Measurements from ENCODE around the gene PLEKHA7.

PLEKHA7 gene

DNA sequence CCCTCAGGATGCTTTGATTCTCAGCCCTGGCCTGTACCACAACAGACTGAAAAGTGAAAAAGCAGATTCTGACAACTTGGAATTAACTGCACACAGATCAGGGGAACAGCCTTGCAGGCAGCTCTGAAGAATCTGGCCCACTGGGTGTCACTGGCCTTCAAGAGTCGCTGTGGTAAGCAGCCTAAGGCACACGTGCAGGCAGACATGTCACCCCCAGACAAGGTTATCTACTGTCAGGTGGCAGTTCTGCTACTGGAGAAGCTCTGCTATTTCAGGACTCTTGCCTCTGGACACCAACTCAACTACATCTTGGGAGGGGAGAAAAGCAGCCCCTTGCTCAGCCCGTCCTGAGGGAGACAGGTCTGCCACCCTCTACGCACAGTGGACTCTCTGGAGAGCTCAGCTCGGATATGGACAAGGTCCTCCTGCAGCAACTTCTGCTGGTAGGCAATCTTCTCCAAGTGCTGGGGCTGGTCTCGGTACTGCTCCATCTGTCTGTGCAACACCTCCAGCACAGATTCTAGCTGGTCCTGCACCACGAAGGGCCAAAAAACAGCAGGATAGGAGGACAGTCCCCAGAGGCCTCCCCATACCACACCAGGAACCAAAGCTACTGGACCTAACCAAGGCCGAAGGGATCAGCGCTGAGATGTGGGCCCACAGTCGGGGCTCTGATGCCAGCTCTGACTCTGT is 212.8 kb downstream of the PLEKHA7 start:
- no peak for DNase-seq

DNA sequence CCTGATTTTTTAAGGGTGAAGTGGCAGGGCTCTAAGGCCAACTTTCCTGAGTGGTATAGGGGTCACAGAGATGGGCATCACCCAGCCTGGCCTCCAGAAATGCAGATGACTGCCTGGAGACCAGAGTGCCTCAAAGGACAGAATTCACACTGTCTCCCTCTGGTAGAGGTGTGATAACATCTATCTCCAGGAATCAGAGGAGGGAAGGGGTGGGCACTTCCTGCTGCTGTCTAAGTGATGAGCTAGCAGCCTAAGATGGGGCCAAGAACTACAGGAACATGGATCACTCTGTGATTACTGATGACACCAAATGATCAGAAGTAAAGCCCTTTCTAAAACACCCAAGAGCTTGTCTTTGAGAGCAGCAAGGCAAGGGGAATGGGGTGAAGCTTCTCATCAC is 213.8 kb downstream of the PLEKHA7 start:
- no peak for DNase-seq

DNA sequence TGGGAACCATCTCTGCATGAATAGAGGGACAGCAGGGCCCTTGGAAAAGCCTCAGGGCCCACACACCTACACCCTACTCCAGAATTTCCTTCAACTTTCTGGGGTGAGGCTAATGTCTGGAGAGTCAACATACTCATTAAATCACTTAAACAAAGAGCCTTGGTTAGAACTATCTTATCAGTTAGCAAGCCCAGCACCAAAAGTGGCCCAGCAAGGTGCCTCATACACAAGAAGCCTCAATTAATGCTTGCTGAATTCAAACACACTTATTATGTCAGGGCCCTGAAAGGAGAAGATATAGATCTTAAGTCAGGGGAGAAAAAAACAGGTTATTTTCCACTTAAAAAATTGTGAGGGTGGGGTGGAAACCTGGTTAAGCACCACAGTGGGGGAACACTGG is 214.3 kb downstream of the PLEKHA7 start:
- DNase-seq: no peak

DNA sequence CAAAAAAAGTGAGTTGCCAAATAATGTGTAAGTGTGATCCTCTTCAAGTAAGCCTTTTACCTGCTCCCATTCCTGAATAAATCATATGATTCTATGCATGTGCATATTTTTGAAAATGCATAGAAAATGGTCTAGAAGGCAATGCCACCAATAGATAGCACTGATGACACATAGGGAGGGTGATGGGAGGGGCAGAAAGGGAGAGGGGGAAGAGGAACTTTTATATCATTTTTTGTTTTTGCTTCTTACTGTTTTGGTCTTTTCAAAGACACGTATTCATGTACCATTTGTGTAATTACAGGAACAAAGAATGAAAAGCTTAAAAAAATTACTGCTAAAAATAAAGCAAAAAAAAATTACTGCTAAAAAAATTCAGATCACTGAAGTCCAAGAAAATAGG is 215.0 kb downstream of the PLEKHA7 start:
- DNase-seq: no peak

DNA sequence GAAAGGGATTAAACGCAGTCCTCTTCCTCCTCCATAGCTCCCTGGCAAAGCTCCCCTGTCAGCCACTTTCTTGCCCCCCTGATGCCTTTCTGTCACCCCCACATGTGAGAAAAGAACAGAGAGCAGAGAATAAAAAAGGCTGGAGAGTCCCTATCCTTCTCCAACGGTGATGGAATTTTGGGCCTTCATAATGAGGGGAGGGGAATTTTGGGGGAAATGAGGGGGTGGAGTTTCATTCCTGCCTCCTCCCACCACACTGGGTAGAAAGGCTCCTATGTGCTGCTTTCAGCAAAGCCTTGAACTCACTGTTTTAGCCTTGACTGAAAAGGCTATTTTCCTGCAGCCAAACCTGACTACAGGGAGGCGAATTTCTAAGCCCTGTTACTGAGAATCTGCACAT is 216.4 kb downstream of the PLEKHA7 start:
- no peak for DNase-seq

DNA sequence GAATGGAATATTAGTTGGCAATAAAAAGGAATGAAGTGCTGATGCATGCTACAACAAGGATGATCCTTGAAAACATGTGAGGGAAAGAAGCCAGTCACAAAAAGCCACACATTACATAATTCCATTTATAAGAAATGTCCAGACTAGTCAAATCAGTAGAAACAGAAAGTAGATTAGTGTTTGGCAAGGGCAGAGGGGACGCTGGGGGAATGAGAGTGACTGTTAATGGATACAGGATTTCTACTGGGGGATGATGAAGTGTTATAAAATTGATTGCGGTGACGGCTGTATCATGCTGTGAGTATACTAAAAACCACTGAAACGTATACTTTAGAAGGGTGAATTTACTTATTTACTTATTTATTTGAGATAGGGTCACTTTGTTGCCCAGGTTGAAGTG is 217.9 kb downstream of the PLEKHA7 start:
- no peak for DNase-seq

DNA sequence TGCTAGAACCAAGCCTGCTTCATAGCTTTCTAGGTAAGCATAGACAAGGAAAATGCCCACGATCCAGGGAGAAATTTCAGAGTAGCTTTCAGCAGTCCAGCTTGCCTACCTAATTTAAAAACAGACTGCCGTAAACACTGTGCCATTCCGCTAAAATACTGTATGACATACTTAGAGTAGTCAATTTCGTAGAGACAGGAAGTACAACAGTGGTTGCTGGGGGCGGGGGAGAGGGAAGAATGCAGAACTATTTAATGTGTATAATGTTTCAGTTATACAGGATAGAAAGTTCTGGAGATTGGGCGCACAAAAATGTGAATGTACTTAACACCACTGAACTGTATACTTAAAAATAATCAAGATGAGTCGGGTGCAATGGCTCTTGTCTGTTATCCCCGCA is 219.1 kb downstream of the PLEKHA7 start:
- DNase-seq: no peak

DNA sequence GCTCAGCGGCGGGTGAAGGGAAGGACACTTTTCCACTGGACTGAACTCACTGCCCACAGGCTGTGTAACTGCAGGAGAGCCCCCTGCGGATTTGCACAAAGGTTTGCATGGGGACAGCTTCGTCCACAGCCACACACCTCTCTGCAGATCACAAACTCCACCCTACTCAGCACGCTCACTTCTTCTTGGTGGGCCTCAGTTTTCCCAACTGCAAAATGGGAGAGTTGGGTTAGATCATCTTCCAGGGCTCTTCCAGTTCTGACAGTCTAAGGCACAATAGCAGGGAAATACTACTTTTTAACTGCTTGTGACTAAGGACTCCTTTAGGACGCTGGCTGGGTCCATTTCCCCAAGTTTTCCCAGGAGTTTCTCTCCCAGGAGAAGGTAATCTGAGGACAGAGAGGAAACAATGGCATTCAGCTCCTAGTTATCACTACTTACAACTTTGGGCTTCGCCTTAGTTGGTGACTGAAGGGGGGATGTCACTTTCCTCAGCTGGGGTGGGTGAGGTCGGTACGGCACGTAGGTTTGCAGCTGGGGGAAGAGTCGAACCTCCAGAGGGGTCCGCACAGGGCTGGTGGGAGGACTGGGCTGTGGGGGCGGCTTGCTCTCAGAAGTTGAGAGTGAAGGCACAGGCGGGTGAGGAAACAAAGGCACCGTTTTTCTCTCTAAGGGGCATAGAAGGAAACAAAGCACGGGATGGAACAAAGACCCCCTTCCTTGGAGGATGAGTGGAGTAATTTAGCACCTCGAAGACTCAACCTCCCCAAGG is 220.0 kb downstream of the PLEKHA7 start:
- DNase-seq: no peak

DNA sequence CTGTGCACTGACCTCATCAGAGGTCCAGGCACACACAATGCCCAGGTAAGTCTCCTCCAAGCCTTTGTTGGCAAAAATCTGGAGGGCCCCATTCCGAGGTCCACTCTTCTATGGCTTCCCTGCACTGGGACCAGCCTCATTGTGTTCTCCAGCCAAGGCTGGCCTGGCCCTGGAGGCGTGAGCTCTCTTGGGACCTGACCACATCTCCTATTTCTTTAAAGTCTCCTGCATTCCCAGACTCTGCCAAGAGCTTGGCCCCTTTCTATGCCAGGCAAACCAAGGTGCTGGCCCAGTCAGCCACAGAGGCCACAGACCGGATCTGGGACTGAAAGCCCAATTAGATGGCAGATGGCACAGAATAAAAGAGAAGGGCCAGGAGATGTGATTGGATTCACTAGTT is 220.7 kb downstream of the PLEKHA7 start:
- no peak for DNase-seq

DNA sequence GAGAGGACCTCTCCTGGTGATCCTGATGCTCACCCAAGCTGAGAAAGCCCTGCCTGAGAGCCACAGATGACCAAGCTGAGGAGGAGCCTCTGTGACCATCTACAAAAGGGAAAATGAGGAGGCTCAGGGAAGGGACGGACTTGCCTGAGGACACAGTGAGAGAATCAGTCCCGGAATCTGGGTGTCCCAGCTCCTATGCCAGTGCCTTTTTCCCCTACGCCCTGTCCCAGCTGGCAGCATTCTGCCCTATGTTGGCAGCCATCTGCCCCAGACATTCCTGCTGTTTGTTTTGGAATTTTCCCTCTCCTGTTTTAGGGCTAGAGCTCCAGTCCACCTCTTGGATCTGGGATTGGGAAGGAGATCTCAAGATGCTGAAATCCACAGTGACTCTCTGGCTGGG is 221.2 kb downstream of the PLEKHA7 start:
- no peak for DNase-seq

DNA sequence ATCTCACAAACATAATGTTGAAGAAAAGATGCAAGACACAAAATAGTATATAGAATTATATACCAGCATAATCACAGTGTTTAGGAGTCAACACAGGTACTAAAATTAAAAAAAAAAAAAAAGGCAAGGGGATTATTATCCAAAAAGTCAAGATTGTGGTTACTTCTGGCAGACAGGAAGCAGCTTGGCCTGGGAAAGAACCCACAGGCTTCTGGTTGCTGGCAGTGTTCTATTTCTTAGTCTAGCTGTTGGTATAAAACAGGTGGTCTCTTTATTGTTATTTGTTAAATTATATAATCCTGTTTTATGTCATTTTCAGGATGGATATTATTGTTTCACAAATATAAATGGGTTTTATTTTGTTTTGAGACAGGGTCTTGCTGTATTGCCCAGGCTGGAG is 221.8 kb downstream of the PLEKHA7 start:
- DNase-seq: no peak

DNA sequence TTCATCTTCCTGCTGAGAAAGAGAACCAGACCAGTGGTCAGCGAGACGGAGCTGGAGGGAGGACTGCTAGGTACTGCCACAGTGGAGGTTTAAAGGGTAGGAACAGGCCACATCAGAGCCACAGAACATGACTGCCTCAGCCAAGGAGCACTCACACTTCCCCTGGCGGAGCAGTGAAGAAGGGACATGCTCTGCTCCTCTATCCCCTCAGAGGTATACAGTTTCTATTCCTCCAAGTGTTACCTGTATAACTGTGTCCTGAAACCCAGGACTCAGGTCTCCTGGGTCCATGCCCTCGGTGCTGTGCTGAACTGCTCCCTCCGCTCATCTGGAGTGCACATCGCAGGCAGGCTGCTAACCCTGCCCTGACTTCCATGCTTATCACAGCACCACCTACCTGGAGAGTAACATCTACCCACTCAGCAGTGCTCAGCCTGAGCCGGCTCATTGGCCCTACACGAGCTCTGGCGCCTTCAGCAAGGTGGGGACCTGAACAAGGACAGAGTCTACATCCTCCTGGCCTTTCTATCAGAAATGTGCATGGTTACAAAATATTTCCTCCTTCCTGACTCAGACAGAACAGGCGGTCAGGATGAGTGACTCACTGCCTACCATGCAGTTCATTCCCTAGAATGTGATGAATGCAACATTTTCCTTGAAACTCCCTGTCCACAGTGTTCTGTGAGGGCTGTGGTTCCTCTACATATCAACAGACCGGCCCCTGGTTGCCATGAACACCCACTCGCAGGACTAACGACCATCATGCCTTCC is 222.8 kb downstream of the PLEKHA7 start:
- no peak for DNase-seq

DNA sequence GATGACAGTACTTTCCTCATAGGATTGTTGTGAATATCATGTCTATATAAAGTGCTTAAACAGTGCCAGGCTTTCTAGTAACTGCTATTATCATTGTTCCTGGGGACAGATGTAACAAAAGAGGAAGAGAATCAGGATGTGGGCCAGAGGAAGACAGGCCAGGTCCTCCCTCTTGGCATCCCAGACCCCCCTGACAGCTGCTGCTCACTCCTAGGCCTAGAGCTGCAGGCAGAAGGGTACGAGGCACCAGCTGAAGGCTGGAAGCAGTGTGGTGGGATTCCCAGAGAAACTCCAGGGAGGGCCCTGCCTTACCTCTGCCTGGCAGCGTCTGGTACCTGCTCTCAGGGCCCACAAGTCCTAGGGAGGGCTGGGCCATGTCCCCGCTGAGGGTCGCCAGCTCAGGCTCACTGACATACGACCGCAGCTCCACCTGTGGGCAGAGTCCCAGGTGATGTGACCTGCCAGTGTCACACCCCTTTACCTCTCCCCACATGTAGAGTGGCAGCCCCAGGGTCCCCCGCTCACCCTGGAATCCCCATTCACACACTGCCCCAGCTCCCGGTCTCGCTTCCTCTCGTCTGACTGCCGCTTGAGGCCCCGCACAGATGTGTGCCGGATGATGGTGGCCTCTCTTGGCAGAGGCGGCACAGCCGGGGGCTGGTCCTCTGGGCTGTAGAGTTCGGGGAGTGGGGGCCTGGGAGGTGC is 223.6 kb downstream of the PLEKHA7 start:
- DNase-seq: no peak

DNA sequence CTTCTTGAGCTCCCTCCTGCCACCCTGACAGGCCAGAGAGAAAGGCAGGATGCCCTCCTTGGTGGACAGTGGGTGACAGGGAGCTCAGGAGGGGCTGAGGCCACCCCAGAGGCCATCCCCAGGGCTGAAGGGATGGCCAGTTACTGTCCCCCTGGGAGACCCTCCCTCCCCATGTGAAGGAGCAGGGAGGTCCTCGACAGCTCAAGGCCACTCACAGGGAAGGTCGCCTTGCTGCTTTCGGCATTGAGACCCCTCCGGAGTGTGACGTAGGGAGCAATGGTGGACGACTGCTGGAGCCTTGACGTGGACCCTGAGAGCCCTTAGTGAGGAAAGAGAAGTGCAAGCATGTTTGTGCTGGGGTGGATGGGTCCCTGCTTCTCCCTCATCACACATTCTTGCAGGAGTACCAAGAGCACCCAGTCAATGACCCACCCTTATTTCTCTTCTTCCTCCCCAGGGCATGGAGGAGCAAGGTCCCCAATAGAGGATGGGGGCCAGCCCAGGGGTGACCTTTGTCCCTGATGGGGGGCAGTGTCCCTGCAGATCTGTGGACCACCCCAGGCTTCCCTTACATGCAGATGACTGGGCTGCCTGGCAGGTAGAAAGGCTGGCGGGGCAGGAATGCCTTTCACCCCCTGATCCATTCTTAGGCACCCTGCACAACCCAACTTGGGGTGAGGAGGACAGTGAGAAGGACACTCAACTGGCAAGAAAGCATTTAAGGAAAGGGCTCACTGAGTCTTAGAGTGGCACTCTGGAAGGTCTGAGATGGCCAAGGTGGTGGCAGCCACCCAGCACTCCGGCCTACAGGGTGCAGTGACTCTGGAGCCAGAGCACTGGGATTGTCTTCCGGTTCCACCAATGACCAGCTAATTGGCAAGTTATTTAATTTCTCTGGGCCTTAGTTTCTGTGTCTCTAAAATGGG is 224.4 kb downstream of the PLEKHA7 start:
- DNase-seq: no peak

DNA sequence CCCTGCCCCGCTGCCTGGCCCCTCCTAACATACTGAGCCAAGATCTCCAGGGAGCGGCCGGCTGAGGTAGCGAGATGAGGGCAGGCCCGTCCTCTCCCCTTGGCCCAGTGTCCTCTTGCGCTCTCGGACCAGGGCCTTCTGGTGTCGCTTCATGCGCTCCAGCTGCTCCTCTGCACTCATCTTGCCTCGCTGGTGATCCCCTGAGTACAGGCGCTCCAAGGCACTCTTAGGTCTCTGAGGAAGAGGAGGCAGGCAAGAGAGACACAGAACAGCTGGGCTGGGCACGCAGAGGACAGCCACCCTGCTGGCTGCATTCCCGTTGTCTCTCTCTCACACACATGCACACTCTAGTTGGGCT is 225.2 kb downstream of the PLEKHA7 start:
- DNase-seq: no peak

DNA sequence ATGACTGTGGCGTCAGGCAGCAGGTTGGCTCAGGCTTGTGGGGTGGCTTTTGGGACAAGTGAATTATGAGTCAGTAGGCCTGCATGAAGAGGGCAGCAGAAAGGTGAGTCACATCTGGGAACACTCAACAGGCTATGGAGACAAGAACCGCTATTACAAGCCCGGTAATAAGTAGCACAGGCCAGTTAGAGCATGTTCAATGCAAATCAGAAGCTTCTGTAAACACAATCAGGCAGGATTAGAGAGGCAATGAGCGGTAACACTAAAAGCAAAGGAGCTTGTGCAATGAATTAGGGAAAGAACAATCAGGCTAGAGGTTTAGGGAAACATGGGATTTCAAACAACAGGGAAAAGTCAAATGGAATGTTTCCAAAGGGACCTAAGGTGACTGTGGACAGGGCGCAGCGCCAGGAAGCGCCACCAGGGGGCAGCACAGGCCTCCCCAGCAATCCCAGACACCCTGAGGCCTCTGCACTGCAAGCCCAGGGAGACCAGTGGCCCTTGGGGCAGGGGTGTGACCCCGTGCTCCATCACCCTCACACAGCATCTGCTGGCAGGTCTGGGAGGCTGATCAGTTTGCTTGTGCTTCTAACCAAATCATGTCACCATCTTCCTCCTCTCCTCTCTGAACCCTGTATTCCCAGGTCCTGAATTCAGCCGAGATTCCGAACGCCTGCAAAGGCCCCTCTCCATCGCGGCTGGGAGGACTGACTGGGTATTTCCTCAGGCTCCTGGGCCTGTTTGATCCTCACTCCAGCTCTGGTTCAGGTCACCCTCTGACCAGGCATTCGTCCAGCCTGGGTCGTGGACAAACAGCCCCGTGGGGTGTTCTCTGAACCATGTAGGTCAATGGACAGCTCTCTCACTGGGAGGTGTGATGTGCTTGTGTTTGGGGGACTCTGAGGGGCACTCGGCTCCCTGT is 225.8 kb downstream of the PLEKHA7 start:
- DNase-seq: peak; percentile 8 to 50

DNA sequence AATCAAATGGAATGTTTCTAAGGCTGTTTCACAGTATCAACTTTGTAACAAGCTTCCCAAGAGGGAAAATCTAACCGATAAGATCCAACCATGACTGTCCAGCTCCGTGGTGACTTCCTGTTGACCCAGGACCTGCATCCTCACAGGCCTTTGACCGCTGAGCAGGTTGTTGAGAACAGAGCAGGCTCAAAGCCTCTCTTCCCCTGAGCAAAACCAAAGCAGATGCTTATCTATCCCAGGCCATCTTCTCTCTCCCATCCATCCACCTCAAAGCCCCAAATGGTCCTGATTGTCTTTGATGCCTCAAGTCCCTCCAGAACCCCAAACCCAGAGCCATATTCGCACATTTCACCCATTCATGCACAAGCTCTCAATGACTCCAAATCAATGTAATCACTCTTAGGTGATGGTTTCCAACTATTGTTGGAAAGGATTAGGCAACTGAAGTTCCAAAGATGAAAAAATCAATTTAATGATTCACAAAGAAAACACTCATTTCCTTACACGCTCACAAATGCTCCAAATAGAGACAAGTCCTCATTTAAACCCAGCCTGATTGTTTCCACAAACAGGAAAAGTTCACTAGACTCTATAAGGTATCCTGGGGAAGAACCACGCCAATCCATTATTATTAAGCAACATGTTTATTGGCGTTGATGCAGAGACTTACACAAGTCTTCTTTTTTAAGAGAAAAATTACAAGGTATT is 227.0 kb downstream of the PLEKHA7 start:
- DNase-seq: no peak

DNA sequence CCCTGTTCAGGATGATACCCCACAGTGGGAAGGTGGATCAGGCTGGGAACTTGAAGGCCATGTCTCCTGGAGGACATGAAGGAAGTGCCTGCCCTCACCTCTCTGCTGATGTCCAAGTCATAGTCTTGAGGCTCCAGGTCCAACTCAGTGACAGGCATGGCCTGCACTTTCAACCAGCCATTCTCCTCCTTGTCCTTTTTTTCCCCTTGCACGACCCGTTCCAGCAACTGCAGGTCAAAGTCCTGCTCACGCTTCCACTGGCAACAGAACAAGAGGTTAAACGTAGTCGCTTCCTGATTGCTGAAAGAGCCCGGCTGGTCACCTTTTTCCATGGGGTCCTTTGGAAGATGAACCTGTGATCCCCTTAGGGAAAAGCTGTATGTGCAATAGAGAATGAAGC is 228.1 kb downstream of the PLEKHA7 start:
- no peak for DNase-seq

DNA sequence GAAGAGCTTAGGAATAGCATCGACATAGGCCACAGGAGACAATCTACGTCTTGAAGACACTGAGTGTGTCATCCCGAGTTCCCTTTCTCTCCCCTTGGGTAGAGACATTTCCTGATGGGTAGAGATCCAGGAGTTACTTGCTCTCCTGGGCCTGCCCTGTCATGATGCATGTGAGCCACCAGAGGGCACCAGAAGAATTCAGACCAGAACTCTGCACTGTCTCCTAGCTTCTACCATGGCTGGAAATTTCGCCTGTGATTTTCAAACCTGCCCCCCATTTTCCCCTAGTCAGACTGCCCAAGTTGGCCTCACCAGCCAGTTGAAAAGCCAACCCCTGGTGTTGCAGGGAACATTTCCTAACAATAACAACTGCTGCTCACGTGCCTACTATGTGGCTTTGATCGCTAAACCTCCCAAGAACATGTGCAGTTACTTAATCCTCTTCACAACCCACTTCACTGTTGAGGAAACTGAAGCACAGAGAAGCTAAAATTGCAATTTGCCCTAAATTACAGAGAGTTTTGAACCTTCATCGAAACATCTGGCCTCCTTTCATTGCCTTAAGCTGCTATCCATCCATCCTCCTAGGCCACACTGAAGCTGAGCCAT is 228.6 kb downstream of the PLEKHA7 start:
- peak; percentile 48 to 64 for DNase-seq

DNA sequence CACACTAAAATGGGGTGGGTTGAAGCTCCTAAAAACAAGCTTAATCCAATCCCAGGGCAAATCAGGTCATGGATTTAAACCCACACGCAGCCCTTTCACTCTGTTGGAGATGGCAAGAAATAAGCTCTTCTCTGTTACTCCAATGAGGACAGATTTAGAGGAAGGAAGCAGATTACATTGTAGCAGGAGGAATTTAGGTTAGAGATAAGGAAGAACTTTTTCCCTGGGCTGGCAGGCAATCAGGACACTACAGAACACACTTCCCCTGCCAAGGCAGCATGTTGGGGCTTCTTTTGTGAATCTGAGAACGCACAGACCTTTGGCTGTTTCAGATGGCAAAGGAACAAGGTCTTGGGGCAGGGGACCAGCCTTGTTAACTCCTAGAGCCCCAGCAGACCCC is 229.5 kb downstream of the PLEKHA7 start:
- no peak for DNase-seq
